HG02938 (cell line): Measurements from ENCODE around the gene PKD1L1.

Source experiments
- ATAC-seq: cut with Tn5 transposase; IDR thresholded peaks from one replicate; pipeline ENCODE4 v1.9.1; 2021; ENCODE audit warnings: mild to moderate bottlenecking, moderate library complexity; ENCODE audit not compliant: unreplicated experiment

The PKD1L1 gene

GRCh38 chr7:47906883-47907282 lies 41.4 kb downstream of the PKD1L1 start:
- no peak for ATAC-seq

GRCh38 chr7:47905076-47905920 lies 43.0 kb downstream of the PKD1L1 start:
- ATAC-seq, result no peak

GRCh38 chr7:47902013-47902412 lies 46.3 kb downstream of the PKD1L1 start:
- ATAC-seq, result no peak

GRCh38 chr7:47901542-47901941 lies 46.7 kb downstream of the PKD1L1 start:
- ATAC-seq, result no peak

- ATAC-seq, result no peak
These were observed 50.4 kb downstream of the PKD1L1 start for GRCh38 chr7:47897831-47898230.

- no peak for ATAC-seq
These were observed 51.4 kb downstream of the PKD1L1 start for GRCh38 chr7:47896809-47897423.

GRCh38 chr7:47895026-47895425 lies 53.2 kb downstream of the PKD1L1 start:
- ATAC-seq, result no peak

- ATAC-seq, result no peak
These were observed 54.4 kb downstream of the PKD1L1 start for GRCh38 chr7:47893721-47894365.

- ATAC-seq, result no peak
These were observed 55.0 kb downstream of the PKD1L1 start for GRCh38 chr7:47893238-47893637.

- ATAC-seq, result no peak
These were observed 57.7 kb downstream of the PKD1L1 start for GRCh38 chr7:47890606-47891005.

- ATAC-seq, result no peak
These were observed 58.1 kb downstream of the PKD1L1 start for GRCh38 chr7:47890125-47890524.

- ATAC-seq, result no peak
These were observed 58.5 kb downstream of the PKD1L1 start for GRCh38 chr7:47889723-47890122.

- ATAC-seq, result no peak
These were observed 59.6 kb downstream of the PKD1L1 start for GRCh38 chr7:47888371-47889265.

- no peak for ATAC-seq
These were observed 61.1 kb downstream of the PKD1L1 start for GRCh38 chr7:47887016-47887640.

- ATAC-seq, result no peak
These were observed 62.1 kb downstream of the PKD1L1 start for GRCh38 chr7:47885987-47886811.

GRCh38 chr7:47885309-47885986 lies 62.8 kb downstream of the PKD1L1 start:
- ATAC-seq, result no peak

- no peak for ATAC-seq
These were observed 63.6 kb downstream of the PKD1L1 start for GRCh38 chr7:47884675-47885074.

GRCh38 chr7:47882635-47883034 lies 65.6 kb downstream of the PKD1L1 start:
- no peak for ATAC-seq

GRCh38 chr7:47881256-47881655 lies 67.0 kb downstream of the PKD1L1 start:
- no peak for ATAC-seq
